Upper lobe of left lung (tissue), 6 donors: ENCODE data around the gene TYW5. TPM values are rescaled to one million over a fixed set of nuclear protein-coding genes. Genes with fewer than 3 reads are reported as not detected.

Source experiments
- ATAC-seq, 2 donors: fragments of 200-7000 bp; cut with Tn5 transposase; one replicate each; pipeline ENCODE4 v1.9.1; 2022; ENCODE audit warnings: mild to moderate bottlenecking in 2 of 2, moderate library complexity in 2 of 2; ENCODE audit not compliant: low FRiP score in 2 of 2
- DNase-seq, 2 donors: peaks; one replicate each; pipeline ENCODE4 v3.0.0-alpha.2; 2019 to 2020
- H3K27ac ChIP-seq, 4 donors: fragments of 200-600 bp; sonication (generic); one replicate each; pipeline ENCODE4 v1.5.1; 2016 to 2019
- H3K27me3 ChIP-seq, 4 donors: fragments of 200-600 bp; sonication (generic); one replicate each; pipeline ENCODE4 v1.5.1; 2017 to 2019
- H3K36me3 ChIP-seq, 4 donors: fragments of 200-600 bp; sonication (generic); one replicate each; pipeline ENCODE4 v1.5.1; 2016 to 2019
- H3K4me1 ChIP-seq, 4 donors: fragments of 200-600 bp; sonication (generic); one replicate each; pipeline ENCODE4 v1.5.1; 2018 to 2019
- H3K4me3 ChIP-seq, 4 donors: fragments of 200-600 bp; sonication (generic); one replicate each; pipeline ENCODE4 v1.5.1; 2017 to 2019; ENCODE audit warnings: mild to moderate bottlenecking in 2 of 4, moderate library complexity in 1 of 4
- H3K9me3 ChIP-seq, 4 donors: fragments of 200-600 bp; sonication (generic); one replicate each; pipeline ENCODE4 v1.5.1; 2018 to 2019
- EP300 ChIP-seq, 4 donors: sonication (generic); formaldehyde crosslinking; IDR thresholded peaks; one replicate each; pipeline ENCODE4 v1.5.1; 2017; ENCODE audit warnings: antibody characterized with exemption in 4 of 4, control low read depth in 2 of 4
- POLR2A ChIP-seq, 4 donors: fragments of 450-650 bp; IDR thresholded peaks; one replicate each; pipeline ENCODE4 v1.5.1; 2016 to 2017; ENCODE audit warnings: antibody characterized with exemption in 4 of 4, mild to moderate bottlenecking in 2 of 4
- POLR2AphosphoS5 ChIP-seq, 2 donors: sonication (generic); formaldehyde crosslinking; IDR thresholded peaks; one replicate each; pipeline ENCODE4 v1.5.1; 2017; ENCODE audit warnings: antibody characterized with exemption in 2 of 2
- WGBS, 2 donors: methylation state at CpG; one replicate each; pipeline ENCODE4 v1.1.5; 2017 to 2018; 5-methylcytosine and 5-hydroxymethylcytosine counted together
- total RNA-seq, 6 donors: library from RNA; depleted of rRNA in 4 of 6; stranded (reverse); fragments of >200 nt in 4 of 6; gene quantifications; one replicate each; pipeline versions ENCODE4 v1.1.0 to v1.2.1, GENCODE V29; 2016 to 2021
- TF ChIP-seq, protein P1 (sequence below), 6 experiments: fragments of 450-650 bp in 4 of 6; fragments of 200-600 bp in 2 of 6; sonication (generic) in 2 of 6; IDR thresholded peaks; one replicate each; pipeline ENCODE4 v1.5.1; 2016 to 2019; ENCODE audit warnings: antibody characterized with exemption in 6 of 6
- donor health status: DM: no; HTN: no; CAD: no; lungs with moderate emphysema.
- donor health status: DM: no; HTN: yes; CAD: no; lungs with severe emphysema.

TYW5 gene
- total RNA-seq, 6 donors from 2014 or later = 3.1 to 17.8 (median 7.2) TPM

DNA sequence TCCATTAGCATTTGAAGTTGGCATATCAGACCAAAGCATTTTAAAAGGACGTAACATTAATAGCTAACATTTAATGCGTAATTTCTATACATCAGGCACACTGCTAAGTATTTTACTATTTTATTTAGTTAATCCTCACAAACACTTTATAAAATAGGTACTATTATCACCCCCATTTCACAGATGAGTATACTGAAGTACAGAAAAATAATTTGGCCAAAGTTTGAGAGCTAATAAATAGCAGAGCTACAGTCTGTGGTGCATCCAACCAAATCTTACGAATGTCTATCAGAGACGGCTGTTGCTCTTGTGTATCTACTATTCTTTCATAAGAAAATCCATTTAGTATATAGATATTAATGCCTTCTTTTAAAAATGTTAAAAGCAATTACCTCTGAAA lies 11.9 kb downstream of the TYW5 start:
- no peaks in the 10 kb centered on the region for H3K9me3 ChIP-seq
- WGBS, 2 donors = 97 to 98% methylated on average over 4 of the region's 4 CpGs
- H3K27ac ChIP-seq = no peak overlapping the region
- DNase-seq (no peak), ATAC-seq (no peak)
- no peaks in the 10 kb centered on the region for H3K27me3 ChIP-seq
- TF ChIP-seq, protein P1, sequence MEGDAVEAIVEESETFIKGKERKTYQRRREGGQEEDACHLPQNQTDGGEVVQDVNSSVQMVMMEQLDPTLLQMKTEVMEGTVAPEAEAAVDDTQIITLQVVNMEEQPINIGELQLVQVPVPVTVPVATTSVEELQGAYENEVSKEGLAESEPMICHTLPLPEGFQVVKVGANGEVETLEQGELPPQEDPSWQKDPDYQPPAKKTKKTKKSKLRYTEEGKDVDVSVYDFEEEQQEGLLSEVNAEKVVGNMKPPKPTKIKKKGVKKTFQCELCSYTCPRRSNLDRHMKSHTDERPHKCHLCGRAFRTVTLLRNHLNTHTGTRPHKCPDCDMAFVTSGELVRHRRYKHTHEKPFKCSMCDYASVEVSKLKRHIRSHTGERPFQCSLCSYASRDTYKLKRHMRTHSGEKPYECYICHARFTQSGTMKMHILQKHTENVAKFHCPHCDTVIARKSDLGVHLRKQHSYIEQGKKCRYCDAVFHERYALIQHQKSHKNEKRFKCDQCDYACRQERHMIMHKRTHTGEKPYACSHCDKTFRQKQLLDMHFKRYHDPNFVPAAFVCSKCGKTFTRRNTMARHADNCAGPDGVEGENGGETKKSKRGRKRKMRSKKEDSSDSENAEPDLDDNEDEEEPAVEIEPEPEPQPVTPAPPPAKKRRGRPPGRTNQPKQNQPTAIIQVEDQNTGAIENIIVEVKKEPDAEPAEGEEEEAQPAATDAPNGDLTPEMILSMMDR (IDR thresholded peaks at IDR 0.05) = no peak
- no peak for TF ChIP-seq POLR2A (IDR thresholded peaks at IDR 0.05)
- no peak overlapping the region for H3K4me3 ChIP-seq
- peaks cover 4 to 69% (median 18%) of the 10 kb centered on the region in 4 donors for H3K36me3 ChIP-seq
- H3K4me1 ChIP-seq = no peaks in the 10 kb centered on the region

DNA sequence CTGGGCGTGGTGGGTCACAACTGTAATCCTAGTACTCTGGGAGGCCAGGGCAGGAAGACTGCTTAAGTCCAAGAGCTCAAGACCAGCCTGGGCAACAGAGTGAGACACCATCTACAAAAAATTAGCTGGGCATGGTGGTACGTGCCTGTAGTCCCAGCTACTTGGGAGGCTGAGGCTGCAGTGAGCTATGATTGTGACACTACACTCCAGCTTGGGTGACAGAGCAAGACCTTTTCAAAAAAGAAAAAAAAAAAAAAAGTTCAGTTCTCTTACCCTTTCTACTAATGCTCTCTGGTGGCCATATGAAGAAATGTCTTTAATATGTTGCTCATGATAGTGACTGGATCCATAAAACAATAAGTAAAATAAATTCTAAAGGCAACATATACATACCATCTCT lies 14.9 kb downstream of the TYW5 start:
- DNase-seq = no peak
- H3K4me1 ChIP-seq = no peaks in the 10 kb centered on the region
- H3K4me3 ChIP-seq = no peak overlapping the region
- 85 to 95% methylated on average over 2 of the region's 2 CpGs for WGBS, 2 donors
- H3K27ac ChIP-seq = no peak overlapping the region
- no peak for ATAC-seq
- no peak for TF ChIP-seq POLR2A (IDR thresholded peaks at IDR 0.05)
- TF ChIP-seq POLR2AphosphoS5 (IDR thresholded peaks at IDR 0.05) = no peak
- TF ChIP-seq, protein P1 (IDR thresholded peaks at IDR 0.05) = peak in 1 of 6 experiments; percentile 11
- no peak for TF ChIP-seq EP300 (IDR thresholded peaks at IDR 0.05)
- H3K36me3 ChIP-seq = peaks cover 0 to 61% (median 12%) of the 10 kb centered on the region in 4 donors
- H3K9me3 ChIP-seq = no peaks in the 10 kb centered on the region
- H3K27me3 ChIP-seq = no peaks in the 10 kb centered on the region

DNA sequence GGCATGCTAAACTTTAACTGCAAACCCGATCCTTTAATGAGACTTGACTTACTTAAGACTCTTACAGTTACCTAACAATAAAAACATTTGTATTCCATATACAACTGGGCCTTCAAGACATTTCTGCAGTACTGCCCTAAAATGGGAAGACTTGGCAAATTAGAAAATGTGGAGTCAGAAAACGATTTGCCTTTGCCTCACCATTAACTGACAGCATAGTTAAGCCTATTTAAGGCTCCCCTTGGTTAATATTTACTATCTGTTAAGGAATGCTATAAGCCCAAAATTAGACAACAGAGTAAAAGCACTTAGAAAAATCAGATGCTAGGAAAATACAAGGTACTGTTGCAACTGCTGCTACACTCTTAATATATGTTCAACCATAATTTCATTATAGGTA lies 18.7 kb downstream of the TYW5 start:
- TF ChIP-seq POLR2A (IDR thresholded peaks at IDR 0.05) (no peak), EP300 (IDR thresholded peaks at IDR 0.05) (no peak), POLR2AphosphoS5 (IDR thresholded peaks at IDR 0.05) (no peak)
- TF ChIP-seq, protein P1 (IDR thresholded peaks at IDR 0.05) = no peak
- ATAC-seq (no peak), DNase-seq (no peak)
- Histone ChIP-seq H3K4me3 (no peak overlapping the region), H3K27ac (no peak overlapping the region), H3K4me1 (no peaks in the 10 kb centered on the region), H3K9me3 (no peaks in the 10 kb centered on the region), H3K36me3 (peaks cover 3 to 66% (median 20%) of the 10 kb centered on the region in 4 donors), H3K27me3 (no peaks in the 10 kb centered on the region)
- 75 to 90% methylated on average over 2 of the region's 2 CpGs for WGBS, 2 donors

DNA sequence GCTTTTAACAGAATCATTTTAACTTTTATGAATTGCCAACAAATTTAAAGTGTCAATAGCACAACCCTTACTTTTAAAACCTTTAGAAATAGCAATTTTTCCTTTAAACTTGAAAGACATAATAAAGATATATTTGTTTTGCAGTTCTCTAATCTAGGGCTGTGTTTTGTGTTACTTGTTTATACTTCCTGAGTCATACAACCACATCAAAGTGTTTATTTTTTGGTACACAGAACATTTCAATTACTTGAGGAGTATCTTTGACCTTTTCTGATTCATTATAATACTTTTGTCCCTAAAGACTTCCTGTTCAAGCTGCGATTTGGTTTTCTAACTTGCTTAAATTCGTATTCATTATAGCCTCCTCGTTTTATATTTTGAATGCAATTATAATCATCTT lies 21.8 kb downstream of the TYW5 start:
- no peaks in the 10 kb centered on the region for H3K27me3 ChIP-seq
- WGBS, 2 donors = 71 to 75% methylated on average over 3 of the region's 3 CpGs
- H3K9me3 ChIP-seq = no peaks in the 10 kb centered on the region
- H3K36me3 ChIP-seq = peaks cover 3 to 72% (median 18%) of the 10 kb centered on the region in 4 donors
- DNase-seq (no peak), ATAC-seq (no peak)
- H3K4me3 ChIP-seq = no peak overlapping the region
- no peaks in the 10 kb centered on the region for H3K4me1 ChIP-seq
- TF ChIP-seq POLR2AphosphoS5 (IDR thresholded peaks at IDR 0.05) (no peak), EP300 (IDR thresholded peaks at IDR 0.05) (no peak), POLR2A (IDR thresholded peaks at IDR 0.05) (no peak)
- TF ChIP-seq, protein P1 (IDR thresholded peaks at IDR 0.05) = no peak
- no peak overlapping the region for H3K27ac ChIP-seq

DNA sequence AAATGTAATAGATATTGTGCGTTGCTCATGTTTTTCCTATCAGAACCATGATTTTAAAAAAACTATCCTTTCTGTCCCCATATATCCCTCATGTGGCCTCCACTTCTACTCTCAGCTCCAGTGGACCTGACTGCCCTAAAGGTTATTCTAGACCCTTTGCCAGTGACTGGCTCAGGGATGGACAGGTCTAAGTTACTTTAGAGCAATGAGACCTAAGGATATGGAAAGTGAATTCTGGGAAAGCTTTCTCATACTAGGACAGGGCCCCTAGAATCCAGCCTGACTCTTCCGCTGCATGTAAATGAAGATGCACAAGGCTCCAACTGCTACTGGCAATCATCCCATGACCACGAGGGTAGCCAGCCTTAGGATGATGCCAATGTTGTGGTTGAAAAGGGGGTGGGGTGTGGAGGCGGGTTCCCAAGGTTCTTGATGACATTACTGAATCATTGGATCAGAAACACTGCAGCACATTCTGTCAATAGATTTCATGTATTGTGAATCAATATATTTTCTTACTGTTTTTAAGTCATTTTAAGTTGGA lies 22.9 kb downstream of the TYW5 start:
- Histone ChIP-seq H3K27me3 (no peaks in the 10 kb centered on the region), H3K9me3 (no peaks in the 10 kb centered on the region), H3K36me3 (peaks cover 3 to 61% (median 15%) of the 10 kb centered on the region in 4 donors), H3K4me1 (no peaks in the 10 kb centered on the region), H3K27ac (no peak overlapping the region), H3K4me3 (no peak overlapping the region)
- ATAC-seq (no peak), DNase-seq (no peak)
- 71 to 74% methylated on average over 4 of the region's 4 CpGs for WGBS, 2 donors
- TF ChIP-seq POLR2A (IDR thresholded peaks at IDR 0.05) (no peak), POLR2AphosphoS5 (IDR thresholded peaks at IDR 0.05) (no peak), EP300 (IDR thresholded peaks at IDR 0.05) (no peak)
- TF ChIP-seq, protein P1 (IDR thresholded peaks at IDR 0.05) = no peak
